ENCODE data around the gene INPP5A.
A peak's percentile ranks its signal among the peaks of the same experiment; 100 is the strongest.

INPP5A gene

DNA sequence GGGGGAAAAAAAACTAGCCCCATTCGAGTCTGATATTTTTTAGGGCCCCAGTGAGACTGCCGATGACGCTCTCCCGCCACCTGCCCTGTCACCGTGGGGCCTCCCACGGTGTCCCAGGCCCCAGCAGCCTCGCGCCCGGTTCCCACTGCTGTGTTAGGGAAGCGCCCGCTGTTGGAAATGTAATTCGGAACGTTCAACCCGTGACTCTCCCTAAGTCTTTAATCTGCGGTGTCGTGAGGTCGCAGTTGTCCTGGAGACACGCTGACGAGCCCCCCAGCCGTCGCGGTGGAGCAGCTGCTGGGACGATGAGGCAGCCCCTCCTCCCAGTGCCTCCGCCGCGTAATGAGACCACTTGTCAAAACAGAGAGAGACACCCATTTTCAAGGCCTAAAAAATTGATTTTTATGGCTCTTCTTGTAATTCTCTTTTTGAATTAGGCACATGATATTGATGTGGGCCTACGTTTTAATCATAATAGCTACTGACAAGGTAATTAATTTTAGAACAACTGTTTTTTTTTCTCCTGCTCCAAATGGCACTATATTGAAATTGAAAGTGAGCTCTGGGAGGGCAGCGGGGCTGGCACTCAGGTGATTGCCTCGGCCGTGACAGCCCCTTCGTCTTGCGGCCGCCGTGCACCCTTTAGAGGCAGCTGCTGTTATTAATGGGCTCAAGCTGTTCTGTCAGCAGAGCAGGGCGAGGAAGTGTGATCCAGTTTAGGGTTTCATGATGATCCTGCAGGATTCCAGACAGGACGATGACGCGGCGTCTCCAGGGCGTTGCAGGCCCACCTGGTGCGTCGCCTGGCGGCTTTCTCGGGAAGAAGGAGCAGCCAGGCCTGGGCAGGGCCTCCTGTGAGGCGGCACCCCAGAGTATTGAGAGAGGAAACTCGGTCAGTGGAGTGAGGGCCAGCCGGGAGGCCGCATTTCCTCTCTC is 185.1 kb downstream of the INPP5A start:
- DNase-seq (ENCODE audit: low read depth in 2 of 2) = no peak

- DNase-seq (ENCODE audit: low read depth in 2 of 2) = no peak
These were observed 185.9 kb downstream of the INPP5A start for GRCh38 chr10:132723330-132723970.

- DNase-seq (ENCODE audit: low read depth in 2 of 2) = peak; percentile 96
These were observed 186.9 kb downstream of the INPP5A start for GRCh38 chr10:132724446-132724845.

DNA sequence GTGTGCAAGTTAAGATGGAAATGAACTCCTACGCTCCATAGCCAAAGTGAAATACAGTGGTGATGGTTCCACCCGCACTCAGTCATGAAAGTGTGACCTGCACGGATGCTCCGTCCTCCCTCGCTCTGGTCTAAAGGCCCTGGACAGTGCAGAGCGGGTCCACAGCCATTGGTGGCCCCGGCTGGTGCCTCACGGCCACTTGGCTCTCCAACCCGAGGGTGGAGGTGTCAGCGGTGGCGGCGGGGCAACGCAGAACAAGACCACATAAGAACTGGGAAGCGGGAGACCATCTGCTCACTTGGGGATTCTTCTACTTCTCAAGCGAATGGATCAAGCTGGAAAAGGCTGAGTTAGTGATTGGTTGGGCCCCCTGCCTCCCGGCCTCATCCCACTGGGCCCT is 187.6 kb downstream of the INPP5A start:
- no peak for DNase-seq (ENCODE audit: low read depth in 2 of 2)

GRCh38 chr10:132726194-132726593 is 188.6 kb downstream of the INPP5A start:
- no peak for DNase-seq (ENCODE audit: low read depth in 2 of 2)

DNA sequence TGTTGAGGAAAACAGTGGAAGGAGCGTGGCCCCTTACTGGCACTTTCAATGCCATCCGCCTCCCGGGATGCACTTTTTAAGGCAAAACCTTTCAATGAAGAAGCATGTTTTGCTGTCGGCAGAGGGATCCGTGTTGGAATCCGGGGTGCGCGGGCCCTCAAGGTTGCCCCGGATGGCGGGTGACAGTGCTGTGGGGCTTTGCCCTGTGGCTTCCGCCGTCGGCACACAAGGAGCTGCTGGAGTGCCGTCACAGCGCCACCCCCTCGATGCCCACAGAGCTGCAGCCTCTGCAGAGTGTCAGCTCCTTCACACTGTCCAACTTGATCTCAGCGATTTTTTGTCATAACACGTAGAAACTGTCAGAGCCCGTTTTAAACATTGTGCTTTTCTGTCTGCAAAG is 189.4 kb downstream of the INPP5A start:
- DNase-seq (ENCODE audit: low read depth in 2 of 2) = no peak

GRCh38 chr10:132727411-132727810 is 189.8 kb downstream of the INPP5A start:
- DNase-seq (ENCODE audit: low read depth in 2 of 2) = no peak

GRCh38 chr10:132728321-132728720 is 190.7 kb downstream of the INPP5A start:
- no peak for DNase-seq (ENCODE audit: low read depth in 2 of 2)

DNA sequence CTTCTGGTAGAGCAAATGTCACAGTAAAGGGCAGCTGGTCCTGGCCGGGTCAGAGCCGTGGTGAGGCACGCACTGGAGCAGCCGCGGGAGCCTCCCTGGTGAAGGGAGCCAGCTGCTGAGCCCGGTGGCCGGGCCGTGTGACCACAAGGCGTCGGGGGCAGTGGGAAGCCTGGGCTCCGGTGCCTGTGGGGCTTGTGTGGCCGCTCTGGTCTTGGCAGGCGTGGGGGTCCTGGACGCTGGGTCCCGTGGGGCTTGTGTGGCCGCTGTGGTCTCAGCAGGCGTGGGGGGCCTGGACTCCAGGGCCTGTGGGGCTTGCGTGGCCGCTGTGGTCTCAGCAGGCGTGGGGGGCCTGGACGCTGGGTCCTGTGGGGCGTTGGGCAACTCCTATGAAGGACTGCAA is 191.2 kb downstream of the INPP5A start:
- no peak for DNase-seq (ENCODE audit: low read depth in 2 of 2)

GRCh38 chr10:132729810-132730572 is 192.4 kb downstream of the INPP5A start:
- DNase-seq (ENCODE audit: low read depth in 2 of 2) = no peak

GRCh38 chr10:132730573-132730953 is 193.0 kb downstream of the INPP5A start:
- no peak for DNase-seq (ENCODE audit: low read depth in 2 of 2)

GRCh38 chr10:132732518-132732917 is 194.9 kb downstream of the INPP5A start:
- no peak for DNase-seq (ENCODE audit: low read depth in 2 of 2)

- DNase-seq (ENCODE audit: low read depth in 2 of 2) = no peak
These were observed 196.3 kb downstream of the INPP5A start for GRCh38 chr10:132733926-132734325.

- DNase-seq (ENCODE audit: low read depth in 2 of 2) = no peak
These were observed 197.8 kb downstream of the INPP5A start for GRCh38 chr10:132735341-132735775.

DNA sequence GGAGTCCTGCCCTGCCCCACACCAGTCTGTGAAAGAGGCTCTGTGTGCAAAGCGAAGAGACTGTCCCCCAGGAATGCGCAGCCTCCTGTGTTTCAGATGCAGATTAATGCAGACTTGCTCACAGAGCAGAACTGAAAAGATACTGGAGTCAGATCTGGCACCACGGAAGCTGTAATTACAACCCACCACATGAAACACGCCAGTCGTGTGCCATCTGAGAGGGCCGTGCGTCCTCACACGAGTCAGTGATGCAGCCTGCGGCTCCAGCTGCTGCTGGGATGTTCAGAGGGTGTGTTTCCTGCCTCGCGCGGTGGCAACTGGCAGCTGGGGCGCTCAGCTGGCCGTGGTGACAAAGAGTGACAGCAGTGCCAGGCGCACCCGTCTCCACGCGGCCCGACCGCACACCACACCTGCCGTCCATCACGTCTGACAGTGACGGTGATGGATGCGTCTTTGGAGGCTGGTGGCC is 198.4 kb downstream of the INPP5A start:
- no peak for DNase-seq (ENCODE audit: low read depth in 2 of 2)

- no peak for DNase-seq (ENCODE audit: low read depth in 2 of 2)
These were observed 199.9 kb downstream of the INPP5A start for GRCh38 chr10:132737390-132738048.

DNA sequence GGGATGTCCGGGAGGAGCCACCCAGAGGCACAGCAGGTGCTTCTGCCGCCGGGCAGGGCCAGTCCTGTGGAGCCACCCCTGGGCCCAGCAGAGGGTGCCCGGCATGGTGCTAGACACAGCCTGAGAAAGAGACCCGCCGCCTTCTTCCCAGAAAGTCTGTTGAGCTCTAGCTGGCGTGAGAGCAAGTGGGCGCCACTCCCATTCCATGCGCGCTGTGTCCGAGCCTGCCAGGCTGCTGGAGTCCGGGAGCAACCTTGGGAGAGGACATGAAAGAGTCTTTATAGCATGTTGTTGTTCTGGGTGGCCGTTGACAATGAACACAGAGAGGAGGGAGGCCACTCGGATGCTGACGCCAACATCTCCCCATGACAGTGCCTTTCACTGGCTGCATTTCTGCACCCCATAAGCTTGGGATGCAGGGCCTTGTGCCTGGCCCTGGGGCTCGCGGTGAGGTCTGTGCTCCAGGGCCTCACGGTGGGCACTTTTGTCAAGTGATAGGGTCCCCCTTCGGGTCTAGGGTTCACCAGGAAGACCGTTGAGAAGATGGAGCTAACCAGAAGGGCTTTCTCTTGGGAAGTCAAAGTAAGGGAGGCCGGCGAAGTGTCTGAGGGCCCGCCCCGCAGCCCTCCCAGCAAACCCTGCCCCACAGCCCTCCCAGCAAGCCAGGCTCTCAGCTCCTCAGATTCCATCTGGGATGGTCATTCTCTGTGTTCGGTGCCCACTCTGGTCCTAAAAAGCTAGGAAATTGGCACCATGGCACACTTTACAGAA is 201.1 kb downstream of the INPP5A start:
- DNase-seq (ENCODE audit: low read depth in 2 of 2) = no peak

- no peak for DNase-seq (ENCODE audit: low read depth in 2 of 2)
These were observed 201.6 kb downstream of the INPP5A start for GRCh38 chr10:132739225-132739613.

DNA sequence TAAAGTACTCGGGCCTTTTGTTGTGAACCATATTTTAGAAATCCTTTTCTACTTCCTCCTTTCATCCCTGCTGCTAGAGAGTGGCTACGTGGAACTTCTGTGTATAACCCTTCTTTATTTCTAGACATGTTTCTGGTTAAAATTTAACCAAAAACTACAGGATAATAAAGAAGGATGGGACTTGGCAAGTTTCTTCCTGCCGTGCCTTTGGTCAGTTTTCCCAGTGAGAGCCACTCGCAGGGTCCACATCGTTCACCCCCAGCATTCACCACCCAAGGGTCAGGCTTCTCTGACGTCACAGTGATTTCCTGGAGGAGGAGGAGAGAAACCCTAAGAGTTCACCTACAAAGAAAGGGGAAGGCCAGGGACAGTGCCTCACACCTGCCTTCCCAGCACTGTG is 203.0 kb downstream of the INPP5A start:
- DNase-seq (ENCODE audit: low read depth in 2 of 2) = no peak

- DNase-seq (ENCODE audit: low read depth in 2 of 2) = no peak
These were observed 204.7 kb downstream of the INPP5A start for GRCh38 chr10:132742167-132742836.
